HL-60 (cell line): Measurements from ENCODE around the gene SHB.

Experiments used
- DNase-seq, 2 experiments: peaks; one replicate each; pipeline ENCODE4 v3.0.0-alpha.2; 2010 to 2020; ENCODE audit warnings: low read depth in 1 of 2, low spot score in 1 of 2
- H3K27ac ChIP-seq: fragments of 250-450 bp; sonication (Bioruptor Pico); replicated peaks from 2 replicates; pipeline ENCODE4 v1.5.1; 2020; ENCODE audit warnings: mild to moderate bottlenecking, moderate library complexity
- H3K27me3 ChIP-seq: fragments of 250-450 bp; sonication (Bioruptor Pico); 2 replicates; pipeline ENCODE4 v1.5.1; 2021; ENCODE audit warnings: mild to moderate bottlenecking, moderate library complexity; ENCODE audit not compliant: insufficient read depth, poor library complexity, severe bottlenecking
- H3K4me3 ChIP-seq: replicated peaks from 2 replicates; pipeline ENCODE4 v1.5.1; 2011; ENCODE audit warnings: mild to moderate bottlenecking, control low read depth, low read length; ENCODE audit not compliant: insufficient read depth
- GABPA ChIP-seq: IDR thresholded peaks from 2 replicates; pipeline ENCODE4 v1.6.1; 2012; ENCODE audit warnings: low read depth
- POLR2AphosphoS5 ChIP-seq: IDR thresholded peaks from 2 replicates; pipeline ENCODE4 v1.6.1; 2012; ENCODE audit warnings: low read depth
- SPI1 ChIP-seq: IDR thresholded peaks from 2 replicates; pipeline ENCODE4 v1.6.1; 2012; ENCODE audit warnings: low read depth, mild to moderate bottlenecking, borderline replicate concordance
- TF ChIP-seq, protein P1 (sequence below): IDR thresholded peaks from 2 replicates; pipeline ENCODE4 v1.6.1; 2012; ENCODE audit warnings: low read depth; ENCODE audit not compliant: insufficient replicate concordance
- TF ChIP-seq, protein P2 (sequence below): IDR thresholded peaks from one replicate; pipeline ENCODE4 v1.5.1; 2011; ENCODE audit warnings: low read length, control low read depth, inconsistent platforms; ENCODE audit not compliant: insufficient read depth

Gene SHB

DNA sequence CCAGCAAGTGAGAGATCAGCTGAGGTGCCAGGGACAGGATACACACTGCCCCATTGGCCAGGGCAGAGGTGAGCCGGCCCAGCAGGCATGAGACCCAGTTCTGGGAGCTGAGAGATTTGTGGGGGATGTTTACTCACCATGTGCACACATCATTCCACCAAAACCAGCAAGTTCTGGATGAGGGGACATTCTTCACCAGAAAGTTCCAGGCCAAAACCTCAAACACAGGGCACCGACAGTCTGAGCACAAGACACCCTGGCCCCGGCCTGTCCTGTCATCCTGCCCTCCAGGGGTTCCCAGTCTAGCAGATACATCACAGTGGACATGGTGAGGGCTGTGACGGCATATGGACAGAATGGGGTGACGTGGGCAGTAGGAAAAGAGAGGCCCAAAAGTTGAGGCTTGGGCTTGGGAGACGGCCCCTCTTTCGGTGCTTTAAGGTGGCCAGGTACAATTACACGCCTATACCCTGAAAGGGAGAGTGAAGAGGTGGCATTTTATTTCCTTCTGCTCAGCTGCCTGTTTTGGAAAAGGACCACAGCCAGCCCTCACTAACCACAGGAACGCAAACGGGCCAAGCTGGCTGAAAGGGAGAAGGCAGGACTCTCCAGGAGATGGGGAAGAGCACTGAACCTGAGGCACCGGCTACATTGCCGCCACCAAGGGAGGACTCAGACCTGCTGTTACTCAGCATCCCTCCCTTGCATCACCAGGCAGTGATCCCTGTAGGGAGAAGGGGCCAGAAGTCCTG is 64.0 kb downstream of the SHB start:
- H3K27ac ChIP-seq: no peak overlapping the region
- TF ChIP-seq POLR2AphosphoS5 (no peak), SPI1 (no peak), GABPA (no peak)
- TF ChIP-seq, protein P1, sequence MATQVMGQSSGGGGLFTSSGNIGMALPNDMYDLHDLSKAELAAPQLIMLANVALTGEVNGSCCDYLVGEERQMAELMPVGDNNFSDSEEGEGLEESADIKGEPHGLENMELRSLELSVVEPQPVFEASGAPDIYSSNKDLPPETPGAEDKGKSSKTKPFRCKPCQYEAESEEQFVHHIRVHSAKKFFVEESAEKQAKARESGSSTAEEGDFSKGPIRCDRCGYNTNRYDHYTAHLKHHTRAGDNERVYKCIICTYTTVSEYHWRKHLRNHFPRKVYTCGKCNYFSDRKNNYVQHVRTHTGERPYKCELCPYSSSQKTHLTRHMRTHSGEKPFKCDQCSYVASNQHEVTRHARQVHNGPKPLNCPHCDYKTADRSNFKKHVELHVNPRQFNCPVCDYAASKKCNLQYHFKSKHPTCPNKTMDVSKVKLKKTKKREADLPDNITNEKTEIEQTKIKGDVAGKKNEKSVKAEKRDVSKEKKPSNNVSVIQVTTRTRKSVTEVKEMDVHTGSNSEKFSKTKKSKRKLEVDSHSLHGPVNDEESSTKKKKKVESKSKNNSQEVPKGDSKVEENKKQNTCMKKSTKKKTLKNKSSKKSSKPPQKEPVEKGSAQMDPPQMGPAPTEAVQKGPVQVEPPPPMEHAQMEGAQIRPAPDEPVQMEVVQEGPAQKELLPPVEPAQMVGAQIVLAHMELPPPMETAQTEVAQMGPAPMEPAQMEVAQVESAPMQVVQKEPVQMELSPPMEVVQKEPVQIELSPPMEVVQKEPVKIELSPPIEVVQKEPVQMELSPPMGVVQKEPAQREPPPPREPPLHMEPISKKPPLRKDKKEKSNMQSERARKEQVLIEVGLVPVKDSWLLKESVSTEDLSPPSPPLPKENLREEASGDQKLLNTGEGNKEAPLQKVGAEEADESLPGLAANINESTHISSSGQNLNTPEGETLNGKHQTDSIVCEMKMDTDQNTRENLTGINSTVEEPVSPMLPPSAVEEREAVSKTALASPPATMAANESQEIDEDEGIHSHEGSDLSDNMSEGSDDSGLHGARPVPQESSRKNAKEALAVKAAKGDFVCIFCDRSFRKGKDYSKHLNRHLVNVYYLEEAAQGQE: no peak
- TF ChIP-seq, protein P2, sequence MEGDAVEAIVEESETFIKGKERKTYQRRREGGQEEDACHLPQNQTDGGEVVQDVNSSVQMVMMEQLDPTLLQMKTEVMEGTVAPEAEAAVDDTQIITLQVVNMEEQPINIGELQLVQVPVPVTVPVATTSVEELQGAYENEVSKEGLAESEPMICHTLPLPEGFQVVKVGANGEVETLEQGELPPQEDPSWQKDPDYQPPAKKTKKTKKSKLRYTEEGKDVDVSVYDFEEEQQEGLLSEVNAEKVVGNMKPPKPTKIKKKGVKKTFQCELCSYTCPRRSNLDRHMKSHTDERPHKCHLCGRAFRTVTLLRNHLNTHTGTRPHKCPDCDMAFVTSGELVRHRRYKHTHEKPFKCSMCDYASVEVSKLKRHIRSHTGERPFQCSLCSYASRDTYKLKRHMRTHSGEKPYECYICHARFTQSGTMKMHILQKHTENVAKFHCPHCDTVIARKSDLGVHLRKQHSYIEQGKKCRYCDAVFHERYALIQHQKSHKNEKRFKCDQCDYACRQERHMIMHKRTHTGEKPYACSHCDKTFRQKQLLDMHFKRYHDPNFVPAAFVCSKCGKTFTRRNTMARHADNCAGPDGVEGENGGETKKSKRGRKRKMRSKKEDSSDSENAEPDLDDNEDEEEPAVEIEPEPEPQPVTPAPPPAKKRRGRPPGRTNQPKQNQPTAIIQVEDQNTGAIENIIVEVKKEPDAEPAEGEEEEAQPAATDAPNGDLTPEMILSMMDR: no peak

DNA sequence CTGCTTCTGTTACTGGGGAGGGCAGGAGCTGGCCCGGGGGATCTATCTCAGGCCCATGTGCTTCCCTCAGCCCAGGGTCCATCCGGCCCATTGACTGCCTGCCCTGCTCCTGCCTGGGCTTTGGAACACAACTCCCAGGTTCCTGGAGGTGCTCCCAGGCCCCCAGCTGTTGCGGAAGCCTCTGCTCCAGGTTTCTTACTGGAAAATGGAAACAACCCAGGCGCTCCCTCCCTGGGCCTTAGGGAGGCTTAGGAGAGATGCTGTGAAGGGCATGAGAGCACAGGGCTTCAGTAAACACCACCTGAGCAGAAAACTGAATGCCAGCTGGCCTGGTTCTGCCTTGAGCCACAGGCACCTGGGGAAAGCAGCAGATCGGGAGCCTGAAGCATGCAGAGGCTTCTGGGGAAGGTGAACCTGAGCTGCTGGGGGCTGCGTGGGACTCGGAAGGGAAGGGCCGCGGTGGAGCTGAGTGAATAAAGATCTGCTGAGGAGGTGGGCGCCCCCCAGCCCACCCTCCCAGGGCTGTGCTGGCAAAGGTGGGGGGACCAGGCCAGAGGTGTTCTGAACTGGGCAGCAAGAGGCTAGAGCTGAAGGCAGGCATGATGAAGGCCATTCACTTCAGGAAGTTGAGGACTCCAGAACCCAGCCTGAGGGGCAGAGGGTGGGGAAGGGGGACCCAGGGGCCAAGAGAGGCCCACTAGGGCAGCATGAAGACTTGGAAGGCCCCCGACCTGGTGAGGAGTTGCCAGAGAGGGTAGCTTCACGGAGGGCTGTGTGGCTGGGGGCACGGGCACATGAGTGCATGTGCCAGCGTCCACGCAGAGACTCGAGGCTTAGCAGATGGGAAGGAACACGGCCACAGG is 64.8 kb downstream of the SHB start:
- TF ChIP-seq GABPA: no peak
- TF ChIP-seq SPI1: no peak
- no peak for DNase-seq
- no peak overlapping the region for H3K4me3 ChIP-seq
- no peak overlapping the region for H3K27ac ChIP-seq
- H3K27me3 ChIP-seq: no peaks in the 10 kb centered on the region

More for the DNA sequence above, 64.0 kb downstream of the SHB start:
- Histone ChIP-seq H3K4me3 (no peak overlapping the region), H3K27me3 (no peaks in the 10 kb centered on the region)
- no peak for DNase-seq

DNA sequence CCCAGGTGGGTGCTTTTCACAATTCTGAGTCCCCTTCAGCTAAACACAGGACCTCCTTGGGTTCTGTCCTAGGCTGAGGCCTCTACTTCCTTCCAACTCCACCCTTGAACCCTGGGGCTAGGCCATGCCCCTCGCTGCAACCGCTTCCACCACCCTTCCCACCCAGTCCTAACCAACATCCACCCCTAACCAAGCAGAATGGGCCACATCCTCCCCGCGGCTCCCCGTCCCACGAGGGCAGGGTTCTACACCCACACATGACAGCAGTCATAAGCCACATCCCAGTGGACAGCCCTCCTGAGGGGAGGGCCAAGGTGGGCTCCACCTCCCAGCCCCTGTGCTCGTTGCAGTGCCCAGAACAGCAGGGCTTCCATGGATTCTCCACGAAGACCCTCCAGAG is 65.8 kb downstream of the SHB start:
- DNase-seq: no peak
- no peak overlapping the region for H3K27ac ChIP-seq
- H3K27me3 ChIP-seq: no peaks in the 10 kb centered on the region
- no peak overlapping the region for H3K4me3 ChIP-seq
- TF ChIP-seq, protein P1: no peak
- TF ChIP-seq GABPA: no peak
- TF ChIP-seq, protein P2: no peak
- TF ChIP-seq SPI1: no peak
- TF ChIP-seq POLR2AphosphoS5: no peak

DNA sequence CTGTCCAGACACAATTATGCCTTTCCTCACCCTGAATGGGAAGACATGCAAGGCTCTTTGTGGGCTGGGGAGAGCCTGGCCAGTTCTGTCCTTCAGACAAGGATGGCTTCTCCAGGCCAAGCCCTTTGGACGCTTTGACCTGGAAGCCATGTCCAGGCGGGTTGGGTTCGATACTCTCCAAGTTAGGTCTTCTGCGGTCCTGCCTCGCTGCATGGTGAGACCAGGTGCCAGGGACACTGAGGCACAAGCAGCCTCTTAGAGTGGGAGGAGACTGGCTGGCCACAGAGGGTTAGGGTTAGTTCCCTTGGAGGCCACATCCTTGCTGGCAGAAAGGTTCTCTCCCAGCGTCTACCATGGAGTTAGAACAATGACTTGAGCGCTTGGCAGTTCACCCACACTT is 67.6 kb downstream of the SHB start:
- Histone ChIP-seq H3K27ac (no peak overlapping the region), H3K27me3 (no peaks in the 10 kb centered on the region), H3K4me3 (no peak overlapping the region)
- TF ChIP-seq, protein P1: no peak
- TF ChIP-seq GABPA: no peak
- TF ChIP-seq SPI1: no peak
- TF ChIP-seq POLR2AphosphoS5: no peak
- TF ChIP-seq, protein P2: no peak
- no peak for DNase-seq
